ENCODE results near the gene PLEKHF1. TPM values are rescaled to one million over a fixed set of nuclear protein-coding genes. Genes with fewer than 3 reads are reported as not detected.

Gene PLEKHF1
- total RNA-seq, 4 donors from 2014 or later = 69.1 to 164 (median 135) TPM

DNA sequence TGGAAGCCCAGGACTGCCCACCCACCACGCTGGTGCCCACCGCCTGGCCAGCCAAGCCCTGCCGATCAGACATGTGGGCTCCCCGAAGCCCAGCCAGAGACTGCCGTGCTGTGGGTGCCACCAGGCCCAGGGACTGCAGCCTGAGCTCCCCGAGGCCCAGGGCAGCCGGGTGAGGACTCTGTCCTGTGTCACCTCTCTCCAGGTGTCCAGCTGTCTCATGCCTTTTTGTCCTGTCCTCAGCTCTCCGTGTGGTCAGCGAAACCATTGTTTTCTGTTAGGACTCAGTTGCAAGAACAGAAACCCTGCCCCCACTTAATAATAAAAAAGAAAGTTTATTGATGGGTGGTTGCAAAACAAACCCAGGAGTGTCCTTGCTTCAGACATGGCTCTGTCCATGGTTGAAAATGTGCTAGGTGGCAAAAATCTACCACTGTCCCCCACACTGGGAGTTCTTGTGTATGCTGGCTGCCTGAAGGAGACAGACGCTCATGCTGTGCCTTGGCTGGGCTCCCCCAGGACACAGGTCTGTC is 9.9 kb downstream of the PLEKHF1 start:
- ATAC-seq (no peak), DNase-seq (no peak)
- intact Hi-C loops (cut with DNase I; ENCODE audit: low total_unique reads) (no loop called here), in situ Hi-C loops (cut with MboI; ENCODE audit: low sequenced_read_pairs in 4 of 4) (no loop called here)
- H3K27ac ChIP-seq = peak overlapping the region; percentile 94 to 100 (median 98)
- H3K4me1 ChIP-seq = peaks cover 94 to 95% of the 10 kb centered on the region in 2 donors
- H3K36me3 ChIP-seq = peaks cover 0 to 24% of the 10 kb centered on the region in 2 donors
- H3K9me3 ChIP-seq = no peaks in the 10 kb centered on the region
- no peak overlapping the region for H3K4me3 ChIP-seq
- H3K27me3 ChIP-seq = no peaks in the 10 kb centered on the region
- TF ChIP-seq POLR2A (IDR thresholded peaks at IDR 0.05) = no peak
- TF ChIP-seq, protein P1, sequence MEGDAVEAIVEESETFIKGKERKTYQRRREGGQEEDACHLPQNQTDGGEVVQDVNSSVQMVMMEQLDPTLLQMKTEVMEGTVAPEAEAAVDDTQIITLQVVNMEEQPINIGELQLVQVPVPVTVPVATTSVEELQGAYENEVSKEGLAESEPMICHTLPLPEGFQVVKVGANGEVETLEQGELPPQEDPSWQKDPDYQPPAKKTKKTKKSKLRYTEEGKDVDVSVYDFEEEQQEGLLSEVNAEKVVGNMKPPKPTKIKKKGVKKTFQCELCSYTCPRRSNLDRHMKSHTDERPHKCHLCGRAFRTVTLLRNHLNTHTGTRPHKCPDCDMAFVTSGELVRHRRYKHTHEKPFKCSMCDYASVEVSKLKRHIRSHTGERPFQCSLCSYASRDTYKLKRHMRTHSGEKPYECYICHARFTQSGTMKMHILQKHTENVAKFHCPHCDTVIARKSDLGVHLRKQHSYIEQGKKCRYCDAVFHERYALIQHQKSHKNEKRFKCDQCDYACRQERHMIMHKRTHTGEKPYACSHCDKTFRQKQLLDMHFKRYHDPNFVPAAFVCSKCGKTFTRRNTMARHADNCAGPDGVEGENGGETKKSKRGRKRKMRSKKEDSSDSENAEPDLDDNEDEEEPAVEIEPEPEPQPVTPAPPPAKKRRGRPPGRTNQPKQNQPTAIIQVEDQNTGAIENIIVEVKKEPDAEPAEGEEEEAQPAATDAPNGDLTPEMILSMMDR (IDR thresholded peaks at IDR 0.05 in 4 of 5, conservative IDR thresholded peaks at IDR 0.05 in 1 of 5) = no peak

DNA sequence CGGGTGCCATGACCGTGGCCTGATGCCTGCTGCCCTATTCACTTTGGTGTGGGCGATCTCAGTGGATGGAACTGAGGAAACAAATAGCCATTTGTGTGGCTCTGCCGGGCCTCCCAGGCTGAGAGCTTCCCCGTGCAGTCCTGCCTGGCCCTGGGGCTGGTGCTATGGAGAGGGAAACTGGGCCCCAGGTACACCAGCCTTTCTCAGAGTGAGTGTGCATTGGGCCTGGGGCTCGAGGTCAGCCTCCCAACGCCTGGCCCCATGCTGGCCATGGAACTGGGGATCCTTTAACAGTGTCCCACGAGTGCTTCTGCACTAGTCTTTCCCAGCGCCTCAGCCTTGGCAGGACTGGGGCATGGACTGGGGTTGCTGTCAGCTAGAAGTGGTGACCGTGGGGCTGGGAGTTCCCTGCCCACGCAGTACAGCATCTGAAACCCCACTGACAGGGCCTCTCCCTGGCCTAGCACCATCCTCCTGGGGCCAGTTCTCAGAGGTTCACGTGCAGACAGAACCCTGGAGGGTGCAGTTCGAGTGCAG is 10.5 kb downstream of the PLEKHF1 start:
- TF ChIP-seq, protein P1 (IDR thresholded peaks at IDR 0.05 in 4 of 5, conservative IDR thresholded peaks at IDR 0.05 in 1 of 5) = no peak
- TF ChIP-seq POLR2A (IDR thresholded peaks at IDR 0.05) = no peak
- H3K4me3 ChIP-seq = no peak overlapping the region
- peaks cover 0 to 24% of the 10 kb centered on the region in 2 donors for H3K36me3 ChIP-seq
- no peaks in the 10 kb centered on the region for H3K9me3 ChIP-seq
- peak overlapping the region; percentile 94 to 100 (median 98) for H3K27ac ChIP-seq
- intact Hi-C loops (cut with DNase I; ENCODE audit: low total_unique reads) = no loop called here
- H3K27me3 ChIP-seq = no peaks in the 10 kb centered on the region
- H3K4me1 ChIP-seq = peaks cover 94 to 95% of the 10 kb centered on the region in 2 donors
- in situ Hi-C loops (cut with MboI; ENCODE audit: low sequenced_read_pairs in 4 of 4) = no loop called here
- DNase-seq (peak in 1 of 2 donors; percentile 72), ATAC-seq (no peak)

DNA sequence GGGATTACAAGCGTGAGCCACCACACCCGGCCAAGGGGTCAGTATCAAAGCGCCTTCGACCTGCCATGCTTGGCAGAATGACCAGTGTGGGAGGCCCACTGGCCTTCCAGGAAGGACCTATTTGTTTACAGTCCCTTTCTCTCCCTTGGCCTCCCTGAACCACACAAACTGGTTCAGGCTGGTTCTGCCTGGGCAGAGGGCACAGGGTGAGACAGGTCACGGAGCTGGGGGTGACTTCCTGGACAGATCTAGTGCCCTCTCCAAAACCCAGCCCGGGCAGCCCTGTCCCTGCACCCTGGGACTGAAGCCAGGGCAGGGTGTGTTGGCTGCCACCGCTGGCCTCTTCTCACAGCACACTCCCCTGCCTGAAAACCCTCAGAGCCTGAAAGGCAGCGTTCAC is 11.3 kb downstream of the PLEKHF1 start:
- DNase-seq = peak; percentile 62 to 90

DNA sequence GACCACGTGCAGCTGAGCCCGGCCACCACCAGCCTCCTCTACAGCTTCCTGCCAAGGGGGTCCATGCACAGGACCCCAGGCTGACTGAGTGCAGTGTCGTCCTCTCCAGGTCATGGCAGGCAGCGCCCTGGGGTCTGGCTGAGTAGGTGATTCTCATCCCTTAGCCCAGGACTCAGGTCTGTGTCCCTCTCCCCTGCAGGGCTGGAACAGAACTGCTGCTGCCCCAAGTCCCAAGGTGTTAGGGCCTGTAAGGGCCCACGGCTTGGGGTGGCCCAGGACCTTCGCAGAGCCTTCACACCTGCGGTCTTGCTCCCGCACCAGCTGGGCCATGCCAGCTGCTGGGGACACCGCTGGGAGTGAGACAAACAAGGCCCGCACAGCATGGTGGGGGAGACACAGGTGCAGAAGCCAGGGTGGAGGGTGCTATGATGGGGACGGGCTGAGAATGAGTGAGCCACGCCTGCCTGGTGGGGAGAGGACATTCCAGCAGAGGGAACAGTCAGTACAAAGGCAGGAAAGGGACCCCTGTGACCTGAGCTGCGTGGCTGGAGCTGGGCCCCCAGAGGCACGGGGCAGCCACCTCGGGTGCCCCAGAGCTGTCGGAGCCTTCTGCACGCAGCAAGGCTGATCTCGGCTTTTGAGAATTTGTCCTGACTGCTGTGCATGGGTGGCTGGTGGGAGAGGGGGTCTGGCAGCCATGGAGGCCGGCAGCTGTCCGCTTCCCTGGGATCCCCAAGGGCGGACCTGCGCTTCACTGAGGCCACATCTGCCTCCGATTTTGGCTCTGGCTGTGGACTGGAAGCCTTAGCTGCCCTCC is 11.9 kb downstream of the PLEKHF1 start:
- TF ChIP-seq, protein P1 (IDR thresholded peaks at IDR 0.05 in 4 of 5, conservative IDR thresholded peaks at IDR 0.05 in 1 of 5) = peak in 3 of 5 experiments; percentile 26 to 56 (median 39)
- no peak for TF ChIP-seq POLR2A (IDR thresholded peaks at IDR 0.05)
- peak; percentile 56 to 83 for DNase-seq
- Histone ChIP-seq H3K27me3 (no peaks in the 10 kb centered on the region), H3K4me3 (peak overlapping the region in 2 of 4 donors; percentile 10), H3K4me1 (peaks cover 92 to 96% of the 10 kb centered on the region in 2 donors), H3K9me3 (no peaks in the 10 kb centered on the region), H3K36me3 (peaks cover 0 to 24% of the 10 kb centered on the region in 2 donors), H3K27ac (peak overlapping the region; percentile 94 to 100 (median 98))
- in situ Hi-C loops (cut with MboI; ENCODE audit: low sequenced_read_pairs in 4 of 4) (no loop called here), intact Hi-C loops (cut with DNase I; ENCODE audit: low total_unique reads) (no loop called here)
- peak in 1 of 2 donors; percentile 15 for ATAC-seq

More for the DNA sequence above, 11.3 kb downstream of the PLEKHF1 start:
- Histone ChIP-seq H3K4me1 (peaks cover 94 to 96% of the 10 kb centered on the region in 2 donors), H3K36me3 (peaks cover 0 to 24% of the 10 kb centered on the region in 2 donors), H3K4me3 (peak overlapping the region in 1 of 4 donors; percentile 10), H3K9me3 (no peaks in the 10 kb centered on the region), H3K27ac (peak overlapping the region; percentile 94 to 100 (median 98)), H3K27me3 (no peaks in the 10 kb centered on the region)
- intact Hi-C loops (cut with DNase I; ENCODE audit: low total_unique reads) = no loop called here
- TF ChIP-seq POLR2A (IDR thresholded peaks at IDR 0.05) = no peak
- TF ChIP-seq, protein P1 (IDR thresholded peaks at IDR 0.05 in 4 of 5, conservative IDR thresholded peaks at IDR 0.05 in 1 of 5) = no peak
- ATAC-seq = peak; percentile 16 to 34
- in situ Hi-C loops (cut with MboI; ENCODE audit: low sequenced_read_pairs in 4 of 4) = no loop called here

Measured in gastrocnemius medialis (tissue), 4 donors.